ENCODE data around the gene ITPRIPL1. TPM values are rescaled to one million over a fixed set of nuclear protein-coding genes. Genes with fewer than 3 reads are reported as not detected.

Gene ITPRIPL1
- total RNA-seq, 1 donor from 2014 or later = 4.3 TPM

GRCh38 chr2:96304606-96305005, 20.5 kb upstream of the ITPRIPL1 start:
- no peak for DNase-seq (ENCODE audit: low spot score)
- TF ChIP-seq CTCF (IDR thresholded peaks at IDR 0.05) (no peak), EZH2 (IDR thresholded peaks at IDR 0.05) (no peak), EZH2phosphoT487 (IDR thresholded peaks at IDR 0.05) (no peak)
- Mint-ChIP-seq H3K27me3 (ENCODE audit: insufficient read depth, low read depth) (peaks cover 2% of the 10 kb centered on the region), H3K4me3 (peak overlapping the region; percentile 100), H3K4me1 (peaks cover 25% of the 10 kb centered on the region), H3K9me3 (no peaks in the 10 kb centered on the region), H3K36me3 (peaks cover 29% of the 10 kb centered on the region), H3K27ac (no peak overlapping the region)
- Histone ChIP-seq H3K9ac (peak overlapping the region; percentile 85), H3F3A (ENCODE audit: low read depth) (peaks cover 8% of the 10 kb centered on the region), H4K20me1 (ENCODE audit: low read depth) (peaks cover 30% of the 10 kb centered on the region), H3K27ac (no peak overlapping the region), H3K9me3 (ENCODE audit: low read depth) (no peaks in the 10 kb centered on the region), H3K27me3 (no peaks in the 10 kb centered on the region), H3K4me3 (peak overlapping the region; percentile 94), H3K4me1 (peaks cover 16% of the 10 kb centered on the region), H3K36me3 (peaks cover 23% of the 10 kb centered on the region), H3K79me2 (ENCODE audit: low read depth) (peaks cover 56% of the 10 kb centered on the region), H2AFZ (replicated peaks) (no peak overlapping the region), H3K4me2 (peak overlapping the region; percentile 85)

- peak within 1 kb of the TSS; percentile 99 for H3K27ac Mint-ChIP-seq
- Histone ChIP-seq H3K36me3 (peaks cover 19% of the 10 kb centered on the region), H3F3A (ENCODE audit: low read depth) (peaks cover 8% of the 10 kb centered on the region), H3K9me3 (ENCODE audit: low read depth) (no peaks in the 10 kb centered on the region), H3K4me2 (peak within 1 kb of the TSS; percentile 85), H2AFZ (replicated peaks) (peak within 1 kb of the TSS; percentile 85), H3K9ac (peak within 1 kb of the TSS; percentile 85), H3K79me2 (ENCODE audit: low read depth) (peaks cover 56% of the 10 kb centered on the region), H3K27me3 (no peaks in the 10 kb centered on the region), H4K20me1 (ENCODE audit: low read depth) (peaks cover 27% of the 10 kb centered on the region), H3K4me1 (peaks cover 16% of the 10 kb centered on the region), H3K4me3 (peak within 1 kb of the TSS; percentile 94), H3K27ac (peak within 1 kb of the TSS; percentile 62)
- H3K4me3 Mint-ChIP-seq = peak within 1 kb of the TSS; percentile 100
- H3K27me3 Mint-ChIP-seq (ENCODE audit: insufficient read depth, low read depth) = peaks cover 2% of the 10 kb centered on the region
- peaks cover 29% of the 10 kb centered on the region for H3K36me3 Mint-ChIP-seq
- peaks cover 25% of the 10 kb centered on the region for H3K4me1 Mint-ChIP-seq
- no peak for TF ChIP-seq EZH2phosphoT487 (IDR thresholded peaks at IDR 0.05)
- H3K9me3 Mint-ChIP-seq = no peaks in the 10 kb centered on the region
- peak; percentile 93 for DNase-seq (ENCODE audit: low spot score)
Observed at GRCh38 chr2:96305091-96305978, 19.8 kb upstream of the ITPRIPL1 start, which contains the start of gene SNRNP200. SNRNP200 (minus strand) TSS chr2:96305546; CDS start chr2:96305437, 109 bp downstream.

- Mint-ChIP-seq H3K4me1 (peaks cover 25% of the 10 kb centered on the region), H3K36me3 (peaks cover 27% of the 10 kb centered on the region)
- H3K27ac ChIP-seq = no peak overlapping the region
Observed at GRCh38 chr2:96305979-96306308, 19.2 kb upstream of the ITPRIPL1 start.

More at GRCh38 chr2:96305979-96306308, 19.2 kb upstream of the ITPRIPL1 start:
- H3K9ac ChIP-seq = peak overlapping the region; percentile 85
- no peaks in the 10 kb centered on the region for H3K9me3 ChIP-seq (ENCODE audit: low read depth)
- peaks cover 8% of the 10 kb centered on the region for H3F3A ChIP-seq (ENCODE audit: low read depth)
- H2AFZ ChIP-seq (replicated peaks) = peak overlapping the region; percentile 85
- TF ChIP-seq EZH2phosphoT487 (IDR thresholded peaks at IDR 0.05) = no peak
- TF ChIP-seq CTCF (IDR thresholded peaks at IDR 0.05) = no peak
- no peak for TF ChIP-seq EZH2 (IDR thresholded peaks at IDR 0.05)
- no peaks in the 10 kb centered on the region for H3K9me3 Mint-ChIP-seq
- H3K79me2 ChIP-seq (ENCODE audit: low read depth) = peaks cover 54% of the 10 kb centered on the region
- H3K4me3 Mint-ChIP-seq = peak overlapping the region; percentile 100
- H3K4me2 ChIP-seq = peak overlapping the region; percentile 85
- peaks cover 19% of the 10 kb centered on the region for H3K36me3 ChIP-seq
- H3K27me3 Mint-ChIP-seq (ENCODE audit: insufficient read depth, low read depth) = peaks cover 2% of the 10 kb centered on the region
- no peaks in the 10 kb centered on the region for H3K27me3 ChIP-seq
- H3K27ac Mint-ChIP-seq = peak overlapping the region; percentile 99
- no peak for DNase-seq (ENCODE audit: low spot score)
- H4K20me1 ChIP-seq (ENCODE audit: low read depth) = peaks cover 27% of the 10 kb centered on the region
- H3K4me1 ChIP-seq = peaks cover 16% of the 10 kb centered on the region
- H3K4me3 ChIP-seq = peak overlapping the region; percentile 94
